HEK293 (cell line): ENCODE data around the gene VANGL2.

Source experiments
- CTCF ChIA-PET: fragments of 350-600 bp; formaldehyde crosslinking; extraction: SDS; loops from one replicate; lab custom pipeline; 2021; ENCODE audit warnings: antibody characterized with exemption; lab: Yijun Ruan, JAX
- POLR2A ChIA-PET: fragments of 300-600 bp; formaldehyde crosslinking; extraction: SDS; loops from one replicate; lab custom pipeline; 2020; ENCODE audit warnings: antibody characterized with exemption, inconsistent platforms; lab: Yijun Ruan, JAX
- H3K27ac ChIP-seq: fragments of 200-500 bp; sonication (Bioruptor generic); 2 replicates; pipeline ENCODE4 v1.5.1; 2014; ENCODE audit warnings: low read depth, low read length, control low read depth, inconsistent platforms; ENCODE audit errors: extremely low read depth
- H3K36me3 ChIP-seq, 2 experiments: fragments of 200-500 bp in 1 of 2; sonication (Bioruptor generic) in 1 of 2; 1 replicate in 1 of 2; 2 replicates in 1 of 2; pipeline ENCODE4 v1.5.1; 2014 to 2017; ENCODE audit warnings: inconsistent platforms in 2 of 2, low read length in 2 of 2; ENCODE audit not compliant: control insufficient read depth in 2 of 2, insufficient read depth in 1 of 2
- H3K4me1 ChIP-seq: fragments of 200-500 bp; sonication (Bioruptor generic); 2 replicates; pipeline ENCODE4 v1.5.1; 2014; ENCODE audit warnings: mild to moderate bottlenecking, low read length, inconsistent platforms; ENCODE audit not compliant: control insufficient read depth, insufficient read depth
- H3K4me3 ChIP-seq: 2 replicates; pipeline ENCODE4 v1.5.1; 2011; ENCODE audit warnings: low read depth, mild to moderate bottlenecking, control low read depth, low read length, moderate library complexity
- H3K9me3 ChIP-seq: fragments of 200-500 bp; sonication (Bioruptor generic); 2 replicates; pipeline ENCODE4 v1.5.1; 2014; ENCODE audit warnings: low read depth, low read length, inconsistent platforms; ENCODE audit not compliant: control insufficient read depth, insufficient read depth
- FEZF1 ChIP-seq: fragments of 450-650 bp; formaldehyde crosslinking; IDR thresholded peaks from 2 replicates; pipeline ENCODE4 v1.5.1; 2016; ENCODE audit warnings: missing biosample characterization, missing genetic modification characterization
- HIC1 ChIP-seq: fragments of 450-650 bp; formaldehyde crosslinking; IDR thresholded peaks from 2 replicates; pipeline ENCODE4 v1.5.1; 2016; ENCODE audit warnings: missing biosample characterization, missing genetic modification characterization
- HOXD13 ChIP-seq: sonication (generic); formaldehyde crosslinking; IDR thresholded peaks from 2 replicates; pipeline ENCODE4 v1.8.0; 2022; ENCODE audit warnings: missing genetic modification reagents, borderline replicate concordance
- KLF10 ChIP-seq: fragments of 450-650 bp; IDR thresholded peaks from 2 replicates; pipeline ENCODE4 v1.5.1; 2018; ENCODE audit warnings: missing biosample characterization, mild to moderate bottlenecking, missing genetic modification characterization
- MZF1 ChIP-seq: fragments of 450-650 bp; formaldehyde crosslinking; IDR thresholded peaks from 2 replicates; pipeline ENCODE4 v1.5.1; 2017; ENCODE audit warnings: missing biosample characterization, missing genetic modification characterization, borderline replicate concordance
- REST ChIP-seq: fragments of 450-650 bp; formaldehyde crosslinking; IDR thresholded peaks from 2 replicates; pipeline ENCODE4 v1.5.1; 2016; ENCODE audit warnings: missing biosample characterization, missing genetic modification characterization
- TRIM28 ChIP-seq: IDR thresholded peaks from 2 replicates; pipeline ENCODE4 v1.6.1; 2011; ENCODE audit warnings: low read length, control low read depth, borderline replicate concordance
- YY2 ChIP-seq: fragments of 450-650 bp; formaldehyde crosslinking; IDR thresholded peaks from 2 replicates; pipeline ENCODE4 v1.5.1; 2016; ENCODE audit warnings: missing biosample characterization, missing genetic modification characterization
- ZBTB11 ChIP-seq: fragments of 450-650 bp; formaldehyde crosslinking; conservative IDR thresholded peaks from 2 replicates; pipeline ENCODE4 v1.5.1; 2016; ENCODE audit warnings: low read depth, missing biosample characterization, missing genetic modification characterization
- ZBTB21 ChIP-seq: fragments of 450-650 bp; formaldehyde crosslinking; IDR thresholded peaks from 2 replicates; pipeline ENCODE4 v1.5.1; 2017; ENCODE audit warnings: missing biosample characterization, missing genetic modification characterization
- ZFP69B ChIP-seq: fragments of 450-650 bp; formaldehyde crosslinking; IDR thresholded peaks from 2 replicates; pipeline ENCODE4 v1.5.1; 2016; ENCODE audit warnings: missing biosample characterization, missing genetic modification characterization
- ZNF10 ChIP-seq: fragments of 450-650 bp; formaldehyde crosslinking; IDR thresholded peaks from 2 replicates; pipeline ENCODE4 v1.5.1; 2017; ENCODE audit warnings: missing biosample characterization, missing genetic modification characterization
- ZNF114 ChIP-seq: fragments of 450-650 bp; formaldehyde crosslinking; IDR thresholded peaks from 2 replicates; pipeline ENCODE4 v1.5.0; 2017; ENCODE audit warnings: missing biosample characterization, missing genetic modification characterization
- ZNF140 ChIP-seq: fragments of 450-650 bp; formaldehyde crosslinking; IDR thresholded peaks from 2 replicates; pipeline ENCODE4 v1.5.1; 2016; ENCODE audit warnings: missing biosample characterization, missing genetic modification characterization
- ZNF146 ChIP-seq: fragments of 450-650 bp; formaldehyde crosslinking; IDR thresholded peaks from 2 replicates; pipeline ENCODE4 v1.5.1; 2016; ENCODE audit warnings: missing biosample characterization, missing genetic modification characterization
- ZNF148 ChIP-seq: fragments of 450-650 bp; formaldehyde crosslinking; IDR thresholded peaks from 2 replicates; pipeline ENCODE4 v1.5.0; 2017; ENCODE audit warnings: missing biosample characterization, missing genetic modification characterization, borderline replicate concordance
- ZNF16 ChIP-seq: fragments of 450-650 bp; formaldehyde crosslinking; IDR thresholded peaks from 2 replicates; pipeline ENCODE4 v1.5.1; 2016; ENCODE audit warnings: low read depth, missing biosample characterization, missing genetic modification characterization
- ZNF350 ChIP-seq: fragments of 450-650 bp; formaldehyde crosslinking; IDR thresholded peaks from 2 replicates; pipeline ENCODE4 v1.5.0; 2017; ENCODE audit warnings: missing biosample characterization, mild to moderate bottlenecking, missing genetic modification characterization
- ZNF530 ChIP-seq: fragments of 450-650 bp; formaldehyde crosslinking; IDR thresholded peaks from 2 replicates; pipeline ENCODE4 v1.5.1; 2016; ENCODE audit warnings: low read depth, missing biosample characterization, missing genetic modification characterization
- ZNF544 ChIP-seq: fragments of 450-650 bp; formaldehyde crosslinking; IDR thresholded peaks from 2 replicates; pipeline ENCODE4 v1.5.0; 2017; ENCODE audit warnings: missing biosample characterization, missing genetic modification characterization
- ZNF585B ChIP-seq: fragments of 450-650 bp; formaldehyde crosslinking; IDR thresholded peaks from 2 replicates; pipeline ENCODE4 v1.5.1; 2016; ENCODE audit warnings: missing biosample characterization, missing genetic modification characterization
- ZNF623 ChIP-seq: fragments of 450-650 bp; formaldehyde crosslinking; IDR thresholded peaks from 2 replicates; pipeline ENCODE4 v1.5.1; 2016; ENCODE audit warnings: missing biosample characterization, missing genetic modification characterization
- ZNF76 ChIP-seq: fragments of 450-650 bp; formaldehyde crosslinking; IDR thresholded peaks from 2 replicates; pipeline ENCODE4; 2016; ENCODE audit warnings: low read depth, missing biosample characterization, missing genetic modification characterization, borderline replicate concordance
- ZNF776 ChIP-seq: fragments of 450-650 bp; formaldehyde crosslinking; IDR thresholded peaks from 2 replicates; pipeline ENCODE4 v1.5.0; 2017; ENCODE audit warnings: missing biosample characterization, missing genetic modification characterization, borderline replicate concordance

The VANGL2 gene

GRCh38 chr1:160466961-160467360, 66.6 kb downstream of the VANGL2 start (continued):
- TF ChIP-seq ZNF148 (no peak), MZF1 (tag by site-specific recombination) (no peak), ZNF350 (tag by site-specific recombination) (no peak), ZNF10 (no peak), TRIM28 (no peak), ZNF146 (tag by site-specific recombination) (no peak), ZNF16 (tag by site-specific recombination) (no peak), ZNF585B (no peak), HIC1 (tag by site-specific recombination) (no peak), ZNF623 (no peak)

GRCh38 chr1:160467576-160467975, 67.2 kb downstream of the VANGL2 start:
- POLR2A ChIA-PET = no interaction called here
- H3K9me3 ChIP-seq = no peaks in the 10 kb centered on the region
- H3K4me3 ChIP-seq = no peak overlapping the region
- CTCF ChIA-PET = interaction anchor here (0.7 to 2.3 kb wide), 2 partner anchors 39 to 55 kb away, joined by 4 to 7 read pairs; no protein-coding TSS in a partner anchor
- H3K36me3 ChIP-seq = no peaks in the 10 kb centered on the region
- no peak overlapping the region for H3K27ac ChIP-seq
- no peak for TF ChIP-seq REST (tag by site-specific recombination)
- TF ChIP-seq ZNF140 (tag by site-specific recombination) = no peak
- no peak for TF ChIP-seq ZBTB21 (tag by site-specific recombination)
- TF ChIP-seq, all 188 proteins: peak for 0
- H3K4me1 ChIP-seq = no peaks in the 10 kb centered on the region

GRCh38 chr1:160471253-160471652, 70.9 kb downstream of the VANGL2 start:
- ChIA-PET POLR2A (no interaction called here), CTCF (interaction anchor here (0.7 to 1.4 kb wide), 3 partner anchors 43 to 117 kb away, joined by 3 to 5 read pairs (median 4); no protein-coding TSS in a partner anchor)
- Histone ChIP-seq H3K4me3 (no peak overlapping the region), H3K9me3 (no peaks in the 10 kb centered on the region), H3K27ac (no peak overlapping the region), H3K4me1 (no peaks in the 10 kb centered on the region), H3K36me3 (no peaks in the 10 kb centered on the region)
- TF ChIP-seq ZNF350 (tag by site-specific recombination) = no peak
- no peak for TF ChIP-seq ZNF530 (tag by site-specific recombination)
- TF ChIP-seq YY2 (tag by site-specific recombination) = no peak
- TF ChIP-seq ZNF114 (tag by site-specific recombination) = no peak
- TF ChIP-seq FEZF1 (tag by site-specific recombination) = no peak
- no peak for TF ChIP-seq ZNF76 (tag by site-specific recombination)
- no peak for TF ChIP-seq ZNF776 (tag by site-specific recombination)
- TF ChIP-seq KLF10 (tag by site-specific recombination) = no peak
- no peak for TF ChIP-seq ZBTB11 (tag by site-specific recombination)
- TF ChIP-seq HOXD13 (CRISPR knock-in tag) = no peak
- no peak for TF ChIP-seq ZNF544 (tag by site-specific recombination)
- no peak for TF ChIP-seq ZFP69B (tag by site-specific recombination)
